ENCODE data around the gene DNASE1L1. TPM values are rescaled to one million over a fixed set of nuclear protein-coding genes. Genes with fewer than 3 reads are reported as not detected.

The DNASE1L1 gene
- polyA plus RNA-seq, 1 experiment, result 25.7 TPM

DNA sequence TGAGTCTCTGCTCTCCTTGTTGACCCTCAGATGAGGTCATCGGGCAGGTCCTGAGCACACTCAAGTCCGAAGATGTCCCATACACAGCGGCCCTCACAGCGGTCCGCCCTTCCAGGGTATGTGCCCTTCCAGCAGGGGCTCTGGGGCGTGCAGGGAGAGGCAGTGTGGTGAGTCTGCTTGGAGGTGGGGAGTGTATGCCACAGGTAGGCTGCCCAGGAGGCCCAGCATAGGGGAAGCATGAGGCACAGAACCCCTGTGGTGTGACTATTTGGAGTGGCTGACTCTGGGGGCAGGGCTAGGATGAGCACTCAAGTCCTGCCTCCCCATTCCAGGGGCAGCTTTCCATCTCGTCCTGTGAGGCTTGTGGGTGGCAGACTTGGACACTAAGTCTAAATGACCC, 24.6 kb upstream of the DNASE1L1 start:
- DNase-seq (ENCODE audit: low read depth, low spot score), result no peak
- ChIA-PET CTCF (no interaction called here), POLR2A (no interaction called here)
- Histone ChIP-seq H3K9me3 (ENCODE audit: control insufficient read depth, insufficient read depth, low read length) (no peaks in the 10 kb centered on the region), H3K27me3 (ENCODE audit: control insufficient read depth, insufficient read depth, low read length) (no peaks in the 10 kb centered on the region), H3K4me3 (ENCODE audit: low read depth, low read length) (no peak overlapping the region), H3K27ac (ENCODE audit: low read depth, low read length) (no peak overlapping the region)
- TF ChIP-seq CTCF (IDR thresholded peaks at IDR 0.05; ENCODE audit: low read depth, low read length), result no peak

GRCh38 chrX:154432210-154432609, 23.2 kb upstream of the DNASE1L1 start:
- ChIA-PET CTCF (no interaction called here), POLR2A (no interaction called here)
- Histone ChIP-seq H3K27me3 (ENCODE audit: control insufficient read depth, insufficient read depth, low read length) (no peaks in the 10 kb centered on the region), H3K4me3 (ENCODE audit: low read depth, low read length) (no peak overlapping the region), H3K9me3 (ENCODE audit: control insufficient read depth, insufficient read depth, low read length) (no peaks in the 10 kb centered on the region), H3K27ac (ENCODE audit: low read depth, low read length) (no peak overlapping the region)
- no peak for TF ChIP-seq CTCF (IDR thresholded peaks at IDR 0.05; ENCODE audit: low read depth, low read length)
- no peak for DNase-seq (ENCODE audit: low read depth, low spot score)

- POLR2A ChIA-PET, result no interaction called here
- DNase-seq (ENCODE audit: low read depth, low spot score), result no peak
- no peaks in the 10 kb centered on the region for H3K27me3 ChIP-seq (ENCODE audit: control insufficient read depth, insufficient read depth, low read length)
- no peaks in the 10 kb centered on the region for H3K9me3 ChIP-seq (ENCODE audit: control insufficient read depth, insufficient read depth, low read length)
- CTCF ChIA-PET, result no interaction called here
- no peak for TF ChIP-seq CTCF (IDR thresholded peaks at IDR 0.05; ENCODE audit: low read depth, low read length)
- no peak overlapping the region for H3K4me3 ChIP-seq (ENCODE audit: low read depth, low read length)
- no peak overlapping the region for H3K27ac ChIP-seq (ENCODE audit: low read depth, low read length)
These were observed 22.3 kb upstream of the DNASE1L1 start for GRCh38 chrX:154431341-154431740.

DNA sequence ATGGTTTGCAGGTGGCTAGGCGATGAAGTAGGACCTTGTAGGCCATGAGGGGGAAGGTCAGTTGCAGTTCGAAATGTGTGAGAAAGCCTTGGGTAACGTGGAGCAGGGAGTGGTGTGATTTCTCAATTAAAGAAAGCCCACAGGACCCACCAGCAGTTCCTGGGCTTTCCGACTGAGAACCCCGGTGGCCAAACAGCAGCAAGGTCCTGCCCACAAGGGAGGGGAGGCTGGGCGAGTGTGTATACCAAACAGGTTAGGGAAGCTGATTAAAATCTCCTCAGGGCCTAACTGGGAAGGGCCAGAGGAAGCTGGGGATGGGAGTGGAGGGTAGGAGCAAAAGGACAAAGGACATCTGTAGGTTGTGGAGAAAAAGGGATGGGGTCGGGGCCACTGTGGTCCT, 21.9 kb upstream of the DNASE1L1 start:
- no peaks in the 10 kb centered on the region for H3K9me3 ChIP-seq (ENCODE audit: control insufficient read depth, insufficient read depth, low read length)
- H3K4me3 ChIP-seq (ENCODE audit: low read depth, low read length), result no peak overlapping the region
- ChIA-PET CTCF (no interaction called here), POLR2A (no interaction called here)
- TF ChIP-seq CTCF (IDR thresholded peaks at IDR 0.05; ENCODE audit: low read depth, low read length), result no peak
- no peaks in the 10 kb centered on the region for H3K27me3 ChIP-seq (ENCODE audit: control insufficient read depth, insufficient read depth, low read length)
- H3K27ac ChIP-seq (ENCODE audit: low read depth, low read length), result no peak overlapping the region
- DNase-seq (ENCODE audit: low read depth, low spot score), result no peak

DNA sequence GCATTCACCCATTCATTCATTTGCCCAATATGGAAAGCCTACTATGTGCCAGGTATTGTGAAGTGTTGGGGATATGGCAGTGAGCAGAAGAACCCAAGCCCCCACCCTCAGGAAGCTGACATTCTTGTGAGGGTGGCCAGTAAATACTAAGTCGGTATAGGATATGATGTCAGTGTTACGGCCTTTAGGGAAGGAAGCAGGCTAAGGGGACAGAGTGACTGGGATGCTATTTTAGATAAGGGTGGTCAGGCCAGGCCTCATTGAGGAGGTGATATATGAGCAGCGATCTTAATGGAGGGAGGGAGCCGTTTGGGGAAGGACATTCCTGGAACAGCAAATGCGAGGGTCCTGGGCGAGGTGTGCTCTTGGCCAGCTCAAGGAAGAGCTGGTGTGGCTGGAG, 21.4 kb upstream of the DNASE1L1 start:
- no peak for DNase-seq (ENCODE audit: low read depth, low spot score)
- H3K9me3 ChIP-seq (ENCODE audit: control insufficient read depth, insufficient read depth, low read length), result no peaks in the 10 kb centered on the region
- no peaks in the 10 kb centered on the region for H3K27me3 ChIP-seq (ENCODE audit: control insufficient read depth, insufficient read depth, low read length)
- TF ChIP-seq CTCF (IDR thresholded peaks at IDR 0.05; ENCODE audit: low read depth, low read length), result no peak
- CTCF ChIA-PET, result interaction anchor here (0.6 kb wide), 1 partner anchor 302 kb away, joined by 3 read pairs; no protein-coding TSS in a partner anchor
- POLR2A ChIA-PET, result no interaction called here
- H3K4me3 ChIP-seq (ENCODE audit: low read depth, low read length), result no peak overlapping the region
- no peak overlapping the region for H3K27ac ChIP-seq (ENCODE audit: low read depth, low read length)

All from AG04450 (cell line).